ENCODE data around the gene MATR3.

Gene MATR3

DNA sequence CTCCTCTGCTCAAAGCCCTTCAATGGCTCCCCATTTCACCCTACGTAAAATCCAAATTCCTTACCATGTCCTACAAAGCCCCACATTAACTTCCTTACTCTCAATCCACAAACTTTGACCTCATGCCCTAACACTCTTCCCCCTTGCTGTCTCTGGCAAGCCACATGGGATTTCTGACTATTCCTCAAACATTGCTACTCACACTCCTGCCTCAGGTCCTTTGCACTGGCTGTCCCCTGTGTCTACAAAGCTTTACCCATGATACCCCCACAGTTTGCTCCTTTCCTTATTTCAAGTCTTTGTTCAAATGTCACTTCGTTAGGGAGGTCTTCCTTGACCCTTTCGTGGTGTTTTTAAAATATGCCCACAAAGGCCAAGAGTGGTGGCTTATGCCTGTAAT lies 40.4 kb upstream of the MATR3 start:
- TF ChIP-seq CTCF (IDR thresholded peaks at IDR 0.05; ENCODE audit: extremely low read depth, missing control alignments): no peak
- DNase-seq (ENCODE audit: low spot score): no peak

- no peak for DNase-seq (ENCODE audit: low spot score)
- TF ChIP-seq CTCF (IDR thresholded peaks at IDR 0.05; ENCODE audit: extremely low read depth, missing control alignments): no peak
Observed at GRCh38 chr5:139256820-139257219, 36.7 kb upstream of the MATR3 start.

- DNase-seq (ENCODE audit: low spot score): no peak
- TF ChIP-seq CTCF (IDR thresholded peaks at IDR 0.05; ENCODE audit: extremely low read depth, missing control alignments): no peak
Observed at GRCh38 chr5:139262059-139262741, 31.3 kb upstream of the MATR3 start.

- TF ChIP-seq CTCF (IDR thresholded peaks at IDR 0.05; ENCODE audit: extremely low read depth, missing control alignments): peak; percentile 74
- peak; percentile 76 for DNase-seq (ENCODE audit: low spot score)
Observed at GRCh38 chr5:139262742-139263445, 30.6 kb upstream of the MATR3 start.

GRCh38 chr5:139263536-139263935 lies 30.0 kb upstream of the MATR3 start:
- no peak for TF ChIP-seq CTCF (IDR thresholded peaks at IDR 0.05; ENCODE audit: extremely low read depth, missing control alignments)
- no peak for DNase-seq (ENCODE audit: low spot score)

DNA sequence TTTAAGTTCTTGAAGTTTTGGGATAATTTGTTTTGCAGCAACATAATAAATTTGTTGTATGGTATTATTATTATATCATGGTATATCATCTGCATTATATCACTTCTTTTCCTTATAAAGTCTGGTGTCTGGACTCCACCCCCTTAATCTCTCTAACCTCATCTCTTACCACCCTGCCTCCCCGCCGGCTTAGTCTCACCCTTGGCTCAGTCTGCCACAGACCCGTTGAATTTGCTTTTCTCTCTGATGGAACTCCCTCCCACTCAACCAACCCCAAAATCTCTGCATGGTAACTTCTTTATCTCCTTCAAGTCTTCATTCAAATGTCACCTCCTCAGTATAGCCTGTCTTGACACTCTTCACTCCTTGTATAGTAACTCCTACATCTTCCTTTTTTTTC lies 29.6 kb upstream of the MATR3 start:
- no peak for DNase-seq (ENCODE audit: low spot score)
- TF ChIP-seq CTCF (IDR thresholded peaks at IDR 0.05; ENCODE audit: extremely low read depth, missing control alignments): no peak

GRCh38 chr5:139265001-139265400 lies 28.5 kb upstream of the MATR3 start:
- no peak for TF ChIP-seq CTCF (IDR thresholded peaks at IDR 0.05; ENCODE audit: extremely low read depth, missing control alignments)

More at GRCh38 chr5:139265001-139265400, 28.5 kb upstream of the MATR3 start:
- DNase-seq (ENCODE audit: low spot score): no peak

Data from GM20000 (cell line).